Fibroblast of the conjunctiva (primary cell): ENCODE measurements around the gene FIGNL1.
A peak's percentile ranks its signal among the peaks of the same experiment; 100 is the strongest.

Experiments
- DNase-seq: peaks from one replicate; pipeline ENCODE4 v3.0.0-alpha.2; 2010; ENCODE audit warnings: low read depth

FIGNL1 gene, protein sequence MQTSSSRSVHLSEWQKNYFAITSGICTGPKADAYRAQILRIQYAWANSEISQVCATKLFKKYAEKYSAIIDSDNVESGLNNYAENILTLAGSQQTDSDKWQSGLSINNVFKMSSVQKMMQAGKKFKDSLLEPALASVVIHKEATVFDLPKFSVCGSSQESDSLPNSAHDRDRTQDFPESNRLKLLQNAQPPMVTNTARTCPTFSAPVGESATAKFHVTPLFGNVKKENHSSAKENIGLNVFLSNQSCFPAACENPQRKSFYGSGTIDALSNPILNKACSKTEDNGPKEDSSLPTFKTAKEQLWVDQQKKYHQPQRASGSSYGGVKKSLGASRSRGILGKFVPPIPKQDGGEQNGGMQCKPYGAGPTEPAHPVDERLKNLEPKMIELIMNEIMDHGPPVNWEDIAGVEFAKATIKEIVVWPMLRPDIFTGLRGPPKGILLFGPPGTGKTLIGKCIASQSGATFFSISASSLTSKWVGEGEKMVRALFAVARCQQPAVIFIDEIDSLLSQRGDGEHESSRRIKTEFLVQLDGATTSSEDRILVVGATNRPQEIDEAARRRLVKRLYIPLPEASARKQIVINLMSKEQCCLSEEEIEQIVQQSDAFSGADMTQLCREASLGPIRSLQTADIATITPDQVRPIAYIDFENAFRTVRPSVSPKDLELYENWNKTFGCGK

DNA sequence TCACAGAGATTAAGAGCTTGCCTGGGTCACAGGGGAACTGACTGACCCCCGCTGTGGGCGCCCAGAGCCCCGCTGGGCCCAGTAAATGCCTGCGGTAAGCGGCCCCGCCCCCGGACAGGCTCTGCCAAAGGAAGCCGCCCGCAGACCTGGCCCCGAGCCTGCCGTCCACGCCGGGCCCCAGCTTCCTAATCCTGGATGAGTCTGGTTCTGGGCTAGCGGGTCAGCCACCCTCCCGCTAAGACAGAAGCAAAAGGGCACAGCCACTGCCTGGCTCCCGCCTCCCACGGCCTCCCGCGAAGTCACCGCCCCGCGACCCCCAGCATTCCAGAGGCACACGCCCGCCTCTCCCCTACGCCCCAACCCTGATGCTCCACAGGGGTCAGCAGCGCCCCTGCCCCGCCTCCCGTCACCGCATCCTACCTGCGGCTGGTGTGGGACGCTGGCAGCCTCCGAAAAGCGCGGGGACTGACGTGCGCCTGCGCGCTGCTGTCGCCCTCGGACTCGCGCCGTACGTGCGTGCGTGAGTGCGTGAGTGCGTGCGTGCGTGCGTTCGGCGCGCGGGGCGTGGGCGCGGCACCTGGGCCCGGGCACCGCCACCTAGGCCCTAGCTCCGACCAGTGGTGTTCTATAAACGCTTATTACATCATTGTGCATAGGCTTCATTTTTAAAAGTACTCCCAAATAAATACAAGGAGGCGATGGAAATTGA, at the start of gene FIGNL1:
TSS of gene FIGNL1 (minus strand) at position 470 of the 709 bp plus-strand sequence. CDS start 3,063 bp downstream, outside the sequence.
- peak; percentile 51 for DNase-seq

DNA sequence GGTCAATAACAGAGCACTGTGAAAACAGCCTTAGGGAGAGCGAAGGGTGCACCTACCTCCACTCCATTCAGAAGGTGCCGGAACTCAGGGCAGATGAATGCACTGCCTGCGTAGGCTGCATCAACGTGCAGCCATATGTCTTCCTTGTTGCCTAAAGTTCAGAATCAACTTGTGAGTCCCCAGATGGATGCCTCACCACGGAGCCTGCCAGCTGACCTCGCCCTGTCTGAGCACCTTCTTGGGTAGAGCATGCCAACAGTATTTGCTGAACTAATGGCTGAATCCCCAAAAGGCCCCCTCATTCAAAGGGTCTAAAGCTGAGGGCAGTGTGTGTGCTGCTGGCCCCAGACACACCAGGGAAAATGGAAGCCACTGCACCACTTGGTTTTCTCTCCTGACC, 48.9 kb upstream of the FIGNL1 start:
- DNase-seq = no peak

DNA sequence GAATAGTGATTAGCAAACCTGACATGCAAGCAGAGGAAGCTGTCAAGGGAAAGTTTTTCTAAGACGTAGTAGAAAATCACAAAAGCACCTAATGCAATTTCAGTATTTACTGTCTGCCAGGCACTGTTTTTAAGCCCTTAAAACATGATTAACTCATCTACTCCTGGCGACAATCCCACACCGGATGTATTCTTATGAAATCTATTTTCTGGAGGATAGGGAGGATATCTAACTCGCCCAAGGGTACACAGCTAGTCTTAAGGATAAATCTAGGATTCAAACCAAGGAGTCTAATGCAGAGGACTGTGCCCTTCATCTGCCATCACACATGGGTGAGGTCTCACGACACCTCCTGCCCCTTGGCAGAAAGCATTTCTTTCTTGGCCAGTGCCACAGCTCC, 47.8 kb upstream of the FIGNL1 start:
- DNase-seq = peak; percentile 66

GRCh38 chr7:50497068-50497642, 47.0 kb upstream of the FIGNL1 start:
- DNase-seq = peak; percentile 80

- DNase-seq = no peak
These were observed 46.4 kb upstream of the FIGNL1 start for GRCh38 chr7:50496569-50496968.

DNA sequence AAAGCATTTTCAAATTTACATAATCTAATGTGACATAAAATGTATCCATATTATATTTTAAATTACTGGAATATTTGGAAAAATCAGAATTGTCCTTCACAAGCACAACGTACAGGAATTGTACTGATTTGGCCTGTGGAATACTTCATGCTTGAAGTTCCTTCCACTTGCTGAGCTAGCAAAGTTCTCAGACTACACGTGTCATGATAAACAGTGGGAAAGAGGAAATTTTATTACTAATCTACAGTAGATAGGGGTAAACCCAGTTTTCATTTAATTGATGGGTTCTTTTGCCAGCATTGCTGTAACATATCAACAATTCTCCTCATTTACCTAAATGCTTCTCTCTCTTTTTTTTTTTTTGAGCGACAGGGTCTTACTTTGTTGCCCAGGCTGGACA, 45.6 kb upstream of the FIGNL1 start:
- no peak for DNase-seq

DNA sequence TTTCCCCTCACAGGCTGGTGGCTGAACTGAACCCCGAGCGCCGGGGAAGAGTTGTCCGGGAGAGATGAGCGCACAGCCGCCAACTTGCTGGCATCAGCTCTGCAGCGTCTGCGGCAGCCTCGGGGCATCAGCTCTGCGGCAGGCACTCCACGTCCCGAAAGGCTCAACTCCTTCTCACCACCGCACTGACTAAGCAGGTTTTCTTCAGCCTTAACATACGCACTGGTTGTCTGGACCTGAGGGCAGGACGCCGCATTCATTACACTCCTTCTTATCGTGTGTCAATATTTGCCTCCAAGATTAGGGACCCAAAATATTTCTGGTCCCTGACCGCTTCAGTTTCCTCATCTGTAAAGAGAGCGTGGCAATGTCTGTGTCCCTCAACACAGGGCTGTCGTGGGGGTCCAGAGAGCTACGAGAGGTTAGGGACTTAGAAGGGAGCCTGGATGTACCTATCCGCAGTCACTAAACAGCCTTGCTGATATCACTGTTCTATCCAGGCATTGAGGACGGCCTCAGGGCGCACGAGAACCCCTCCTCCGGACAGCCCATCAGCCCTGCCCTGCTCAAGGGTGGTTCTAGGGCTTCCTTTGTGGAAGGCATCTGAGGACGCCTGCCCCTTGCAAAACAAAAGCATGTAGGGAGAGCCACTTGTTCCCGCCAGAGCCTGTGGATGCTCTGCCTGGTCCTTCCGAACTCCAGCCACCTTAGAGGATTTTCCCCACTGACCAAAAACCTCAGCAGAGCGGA, 42.8 kb upstream of the FIGNL1 start:
- no peak for DNase-seq

DNA sequence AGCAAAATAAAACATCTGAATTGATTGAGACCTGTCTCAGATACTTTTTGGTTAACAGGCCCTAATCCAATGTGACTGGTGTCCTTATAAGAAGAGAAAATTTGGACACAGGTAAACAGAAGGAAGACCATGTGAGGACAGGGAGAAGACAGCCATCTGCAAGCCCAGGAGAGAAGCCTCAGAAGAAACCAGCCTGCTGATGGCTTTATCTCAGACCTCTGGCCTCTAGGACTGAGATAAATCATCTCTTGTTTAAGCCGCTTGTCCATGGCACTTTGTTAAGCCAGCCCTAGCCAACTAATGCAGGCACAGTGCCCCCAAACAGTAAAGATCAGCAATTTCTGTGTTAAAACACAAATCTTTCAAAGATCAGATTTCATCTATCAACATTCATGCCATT, 41.8 kb upstream of the FIGNL1 start:
- DNase-seq = no peak

DNA sequence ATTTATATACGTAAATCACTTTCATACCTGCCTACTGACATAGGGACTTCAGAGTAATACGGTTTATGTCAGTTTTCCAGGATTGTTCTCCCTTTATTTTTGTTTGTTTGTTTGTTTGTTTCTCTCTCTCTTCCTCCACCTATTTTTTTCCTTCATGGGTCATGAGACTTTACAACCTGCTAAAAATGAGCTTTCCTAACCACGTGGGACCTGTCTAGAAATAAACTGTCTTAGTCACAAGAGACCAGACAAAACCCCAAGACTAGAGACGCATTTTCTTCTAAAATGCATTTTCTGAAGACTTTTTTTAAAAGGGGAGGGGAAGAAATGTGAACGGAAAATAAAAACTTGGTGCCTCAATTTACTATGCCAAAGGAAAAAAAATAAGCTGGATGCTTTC, 41.1 kb upstream of the FIGNL1 start:
- DNase-seq = no peak

GRCh38 chr7:50488379-50488778, 38.2 kb upstream of the FIGNL1 start:
- no peak for DNase-seq

- DNase-seq = no peak
These were observed 36.4 kb upstream of the FIGNL1 start for GRCh38 chr7:50486512-50486911.

DNA sequence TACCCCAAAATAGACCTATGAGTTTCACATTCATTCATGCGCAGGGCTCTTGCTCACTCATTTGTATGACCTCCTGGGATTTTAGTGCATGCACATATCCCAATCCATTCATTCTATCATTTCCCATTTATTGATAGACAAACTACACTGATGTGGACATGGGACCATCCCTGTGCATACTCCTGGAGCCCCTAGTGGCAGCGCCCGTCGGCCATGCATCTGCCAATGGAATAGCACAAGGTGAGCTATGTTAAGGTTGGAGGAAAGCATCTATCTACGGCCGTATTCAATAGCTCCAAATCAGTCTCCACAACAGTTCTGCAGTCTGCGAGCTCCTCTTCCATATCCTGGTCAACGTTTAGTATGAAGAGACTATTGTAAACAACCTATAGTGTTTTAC, 31.7 kb upstream of the FIGNL1 start:
- DNase-seq = no peak

- no peak for DNase-seq
These were observed 30.6 kb upstream of the FIGNL1 start for GRCh38 chr7:50480797-50481196.

GRCh38 chr7:50479743-50480517, 29.8 kb upstream of the FIGNL1 start:
- DNase-seq = no peak

GRCh38 chr7:50477640-50478039, 27.5 kb upstream of the FIGNL1 start:
- no peak for DNase-seq

DNA sequence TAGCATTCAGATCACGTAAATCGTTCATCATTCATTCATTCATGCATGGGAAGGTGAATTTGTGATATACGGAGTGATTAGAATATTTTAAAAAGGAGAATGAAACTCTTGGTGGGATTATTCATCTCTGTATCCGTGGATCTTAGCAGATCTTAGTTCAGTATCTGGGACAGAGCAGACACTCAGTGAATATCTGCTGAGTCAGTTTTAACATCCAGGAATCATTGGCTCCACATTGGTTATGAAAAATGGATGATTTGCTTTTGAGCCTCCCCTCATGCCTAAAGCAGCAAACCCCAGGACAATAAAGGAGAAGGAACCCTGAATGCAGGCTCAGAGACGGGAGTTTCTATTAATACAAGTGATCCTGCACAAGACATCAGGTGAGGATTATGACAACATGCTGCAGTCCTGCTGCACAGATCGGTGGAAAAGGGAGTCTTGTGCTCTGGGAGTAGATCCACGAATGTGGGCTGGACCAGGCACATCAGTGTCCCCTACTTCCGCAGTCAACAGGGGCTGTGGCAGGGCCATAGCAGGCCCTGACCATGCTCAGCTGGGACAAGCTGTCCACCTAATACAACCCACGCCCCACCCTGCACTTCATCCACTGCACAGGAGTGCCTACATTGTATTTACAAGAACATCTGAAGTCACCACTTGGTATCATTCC, 26.9 kb upstream of the FIGNL1 start:
- DNase-seq = no peak

DNA sequence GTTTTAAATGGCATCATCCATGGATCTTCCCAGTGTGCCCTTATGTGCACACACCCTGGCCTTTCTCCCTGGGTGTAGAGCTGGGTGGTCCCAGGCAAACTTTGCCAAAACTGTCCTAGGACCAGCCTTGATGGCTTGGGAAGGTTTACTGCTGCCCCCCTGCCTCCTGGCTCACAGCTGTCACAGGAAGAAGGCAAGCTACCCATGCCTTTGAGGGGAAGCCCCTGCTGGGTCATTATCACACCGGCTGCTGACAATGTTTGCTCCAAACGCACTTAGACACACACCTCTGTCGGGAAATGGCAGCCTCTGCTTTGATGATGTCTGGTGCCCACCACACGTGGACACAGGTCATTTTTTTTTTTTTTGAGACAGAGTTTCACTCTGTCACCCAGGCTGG, 25.2 kb upstream of the FIGNL1 start:
- no peak for DNase-seq

DNA sequence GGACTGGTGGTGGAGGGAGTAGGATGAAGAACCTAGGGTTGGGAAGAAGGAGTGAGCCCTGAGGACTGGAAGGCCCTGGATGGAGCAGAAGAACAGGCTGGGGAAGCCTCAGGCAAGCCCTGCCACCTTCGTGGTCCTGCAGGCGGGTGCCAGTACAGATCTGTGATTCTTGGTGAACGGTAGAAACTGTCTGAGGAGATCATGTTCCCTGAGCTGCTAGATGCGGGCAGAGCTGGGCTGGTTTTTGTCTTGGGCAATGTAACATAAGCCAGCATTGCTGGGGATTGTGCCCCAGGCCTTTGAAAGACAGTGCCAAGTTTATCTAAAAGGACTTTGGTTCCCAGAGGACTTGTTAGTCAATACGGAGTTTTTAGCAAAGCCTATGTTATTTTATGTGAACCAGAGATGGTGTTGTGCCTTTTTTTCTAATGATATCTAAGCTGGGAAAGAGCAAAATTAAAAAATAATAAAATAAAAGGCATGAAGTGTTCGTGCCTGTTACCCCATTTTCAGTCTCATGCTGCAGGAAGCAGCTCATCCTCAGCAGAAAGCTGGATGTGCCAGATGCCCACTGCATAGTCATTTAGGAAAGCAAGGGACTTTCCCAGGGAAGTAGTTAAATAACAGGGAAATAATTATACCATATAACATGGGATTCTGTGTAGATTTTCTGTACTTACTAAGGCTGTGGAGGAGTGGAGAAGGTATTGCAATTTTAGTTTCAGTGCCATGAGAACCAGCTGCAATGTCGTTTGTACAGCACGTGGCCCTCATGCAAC, 24.4 kb upstream of the FIGNL1 start:
- DNase-seq = no peak

DNA sequence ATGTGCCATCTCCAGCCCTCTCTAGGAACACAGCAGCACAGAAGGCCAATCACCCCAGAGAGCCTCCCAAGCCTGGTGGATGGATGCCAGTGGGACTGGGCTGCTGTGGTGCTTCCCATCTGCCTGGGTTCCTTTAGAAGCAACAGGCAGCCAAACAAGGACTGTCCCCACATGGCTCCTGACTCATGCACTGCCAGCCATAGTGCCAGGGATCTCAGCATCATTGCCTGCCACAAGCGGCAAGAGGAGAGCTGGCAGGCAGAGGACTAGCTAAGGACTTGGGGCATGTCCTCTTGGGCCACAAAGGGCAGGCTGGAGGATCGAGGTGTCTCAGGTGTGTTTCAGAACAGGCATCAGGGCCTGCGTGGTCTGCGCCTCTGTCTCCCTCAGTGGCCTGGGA, 23.4 kb upstream of the FIGNL1 start:
- DNase-seq = no peak

- DNase-seq = no peak
These were observed 22.3 kb upstream of the FIGNL1 start for GRCh38 chr7:50472427-50472826.
